K562 (cell line): Measurements from ENCODE around the gene RBM4B.

ENCODE experiments used
- CTCF ChIP-seq, 3 experiments: IDR thresholded peaks in 2 of 3; conservative IDR thresholded peaks in 1 of 3; 2 replicates each; pipeline ENCODE4 v1.5.1; 2011 to 2012; ENCODE audit warnings: low read length in 3 of 3, mild to moderate bottlenecking in 3 of 3, control low read depth in 2 of 3, improper control_type of control experiment in 1 of 3, inconsistent platforms in 1 of 3, low read depth in 1 of 3, mixed read lengths in 1 of 3, moderate library complexity in 1 of 3; ENCODE audit not compliant: insufficient read depth in 2 of 3
- ZFP30 ChIP-seq: fragments of 250-450 bp; sonication (Bioruptor Pico); IDR thresholded peaks from 2 replicates; pipeline ENCODE4 v1.8.0; 2022; ENCODE audit warnings: moderate library complexity, mild to moderate bottlenecking, inconsistent platforms, borderline replicate concordance
- ZNF318 ChIP-seq, 2 experiments: fragments of 450-650 bp; IDR thresholded peaks; 2 replicates each; pipeline ENCODE4 v1.6.1; 2016; ENCODE audit warnings: mild to moderate bottlenecking in 2 of 2, borderline replicate concordance in 1 of 2, low read depth in 1 of 2, moderate library complexity in 1 of 2
- TF ChIP-seq, protein P1 (sequence below): fragments of 450-650 bp; IDR thresholded peaks from 2 replicates; pipeline ENCODE4 v1.6.1; 2017; ENCODE audit warnings: antibody characterized with exemption, mild to moderate bottlenecking

DNA sequence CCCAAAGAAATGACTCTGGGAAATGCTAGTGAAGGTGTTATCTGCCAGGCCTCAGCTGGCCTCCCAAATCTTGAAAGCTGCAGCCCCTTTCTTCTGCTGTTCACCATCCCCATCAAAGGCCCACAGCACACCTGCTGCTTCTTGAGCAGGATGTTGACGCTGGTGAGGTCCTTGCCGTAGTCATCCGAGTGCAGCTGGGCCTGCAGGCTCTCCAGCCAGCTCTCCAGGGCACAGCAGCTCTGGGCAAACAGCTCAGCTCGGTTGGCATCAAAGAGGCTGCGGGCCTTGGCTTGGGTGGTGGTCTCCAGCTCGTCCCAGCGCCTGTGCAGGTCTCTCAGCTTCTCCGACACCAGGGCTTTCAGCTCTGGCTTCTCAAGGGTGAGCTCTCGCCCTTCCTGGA lies 18.5 kb upstream of the RBM4B start:
- TF ChIP-seq, protein P1, sequence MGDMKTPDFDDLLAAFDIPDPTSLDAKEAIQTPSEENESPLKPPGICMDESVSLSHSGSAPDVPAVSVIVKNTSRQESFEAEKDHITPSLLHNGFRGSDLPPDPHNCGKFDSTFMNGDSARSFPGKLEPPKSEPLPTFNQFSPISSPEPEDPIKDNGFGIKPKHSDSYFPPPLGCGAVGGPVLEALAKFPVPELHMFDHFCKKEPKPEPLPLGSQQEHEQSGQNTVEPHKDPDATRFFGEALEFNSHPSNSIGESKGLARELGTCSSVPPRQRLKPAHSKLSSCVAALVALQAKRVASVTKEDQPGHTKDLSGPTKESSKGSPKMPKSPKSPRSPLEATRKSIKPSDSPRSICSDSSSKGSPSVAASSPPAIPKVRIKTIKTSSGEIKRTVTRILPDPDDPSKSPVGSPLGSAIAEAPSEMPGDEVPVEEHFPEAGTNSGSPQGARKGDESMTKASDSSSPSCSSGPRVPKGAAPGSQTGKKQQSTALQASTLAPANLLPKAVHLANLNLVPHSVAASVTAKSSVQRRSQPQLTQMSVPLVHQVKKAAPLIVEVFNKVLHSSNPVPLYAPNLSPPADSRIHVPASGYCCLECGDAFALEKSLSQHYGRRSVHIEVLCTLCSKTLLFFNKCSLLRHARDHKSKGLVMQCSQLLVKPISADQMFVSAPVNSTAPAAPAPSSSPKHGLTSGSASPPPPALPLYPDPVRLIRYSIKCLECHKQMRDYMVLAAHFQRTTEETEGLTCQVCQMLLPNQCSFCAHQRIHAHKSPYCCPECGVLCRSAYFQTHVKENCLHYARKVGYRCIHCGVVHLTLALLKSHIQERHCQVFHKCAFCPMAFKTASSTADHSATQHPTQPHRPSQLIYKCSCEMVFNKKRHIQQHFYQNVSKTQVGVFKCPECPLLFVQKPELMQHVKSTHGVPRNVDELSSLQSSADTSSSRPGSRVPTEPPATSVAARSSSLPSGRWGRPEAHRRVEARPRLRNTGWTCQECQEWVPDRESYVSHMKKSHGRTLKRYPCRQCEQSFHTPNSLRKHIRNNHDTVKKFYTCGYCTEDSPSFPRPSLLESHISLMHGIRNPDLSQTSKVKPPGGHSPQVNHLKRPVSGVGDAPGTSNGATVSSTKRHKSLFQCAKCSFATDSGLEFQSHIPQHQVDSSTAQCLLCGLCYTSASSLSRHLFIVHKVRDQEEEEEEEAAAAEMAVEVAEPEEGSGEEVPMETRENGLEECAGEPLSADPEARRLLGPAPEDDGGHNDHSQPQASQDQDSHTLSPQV, result no peak
- TF ChIP-seq CTCF (IDR thresholded peaks at IDR 0.05 in 2 of 3, conservative IDR thresholded peaks at IDR 0.05 in 1 of 3; ENCODE audit: insufficient read depth in 2 of 3, low read depth in 1 of 3, low read length in 3 of 3) (no peak), ZNF318 (IDR thresholded peaks at IDR 0.05; ENCODE audit: borderline replicate concordance in 1 of 2, low read depth in 1 of 2) (no peak), ZFP30 (CRISPR knock-in tag) (no peak)
